Left lung (tissue), 10 donors: ENCODE data around the gene NR2E3. TPM values are rescaled to one million over a fixed set of nuclear protein-coding genes. Genes with fewer than 3 reads are reported as not detected.

Source experiments
- ATAC-seq: fragments of 200-7000 bp; cut with Tn5 transposase; one replicate; pipeline ENCODE4 v1.9.1; 2020; ENCODE audit warnings: moderate library complexity
- DNase-seq, 4 donors: peaks; one replicate each; pipeline ENCODE4 v3.0.0-alpha.2; 2013 to 2020
- H3K27ac ChIP-seq, 2 donors: fragments of 200-600 bp; sonication (generic) in 1 of 2; one replicate each; pipeline versions ENCODE4 v1.5.0 to v1.8.0; 2020 to 2021
- H3K27me3 ChIP-seq, 2 donors: fragments of 200-600 bp; sonication (generic) in 1 of 2; one replicate each; pipeline versions ENCODE4 v1.5.0 to v1.8.0; 2020 to 2021
- H3K36me3 ChIP-seq, 2 donors: fragments of 200-600 bp; sonication (generic) in 1 of 2; one replicate each; pipeline versions ENCODE4 v1.5.0 to v1.8.0; 2020 to 2021
- H3K4me1 ChIP-seq, 2 donors: fragments of 200-600 bp; one replicate each; pipeline ENCODE4 v1.8.0; 2021
- H3K4me3 ChIP-seq, 2 donors: fragments of 200-600 bp; sonication (generic) in 1 of 2; one replicate each; pipeline versions ENCODE4 v1.5.0 to v1.8.0; 2020 to 2021; ENCODE audit warnings: mild to moderate bottlenecking in 1 of 2
- H3K9me3 ChIP-seq, 2 donors: fragments of 200-600 bp; sonication (generic) in 1 of 2; one replicate each; pipeline versions ENCODE4 v1.5.0 to v1.8.0; 2020 to 2021
- intact Hi-C, 2 donors: fragments of 100-400 bp; cut with DNase I; formaldehyde crosslinking; loops; one replicate each; pipeline versions ENCODE4 v1.11.2 to v1.14.2; 2022
- polyA plus RNA-seq, 6 donors: library from polyadenylated mRNA; unstranded; fragments of 120-200 nt; gene quantifications; one replicate each; pipeline ENCODE4 v1.2.1, GENCODE V29; 2013; ENCODE audit not compliant: insufficient read length in 6 of 6
- total RNA-seq, 2 donors: library from RNA; stranded (reverse); fragmentation: NEBNext Ultra II Directional; extraction: Animal tissue kit (Norgen Biotek cat#: 25700); gene quantifications; one replicate each; pipeline ENCODE4 v1.2.1, GENCODE V29; 2021
- TF ChIP-seq, protein P1 (sequence below), 2 donors: fragments of 200-600 bp; sonication (generic) in 1 of 2; IDR thresholded peaks; one replicate each; pipeline versions ENCODE4 v1.5.0 to v1.8.0; 2021; ENCODE audit warnings: antibody characterized with exemption in 2 of 2
- donor health status: DM: no; HTN: yes; CAD: no.
- donor health status: DM: no; HTN: no; CAD: no.

The NR2E3 gene
- total and polyA plus RNA-seq, 8 donors: 0.41 to 1.1 (median 0.70) TPM

DNA sequence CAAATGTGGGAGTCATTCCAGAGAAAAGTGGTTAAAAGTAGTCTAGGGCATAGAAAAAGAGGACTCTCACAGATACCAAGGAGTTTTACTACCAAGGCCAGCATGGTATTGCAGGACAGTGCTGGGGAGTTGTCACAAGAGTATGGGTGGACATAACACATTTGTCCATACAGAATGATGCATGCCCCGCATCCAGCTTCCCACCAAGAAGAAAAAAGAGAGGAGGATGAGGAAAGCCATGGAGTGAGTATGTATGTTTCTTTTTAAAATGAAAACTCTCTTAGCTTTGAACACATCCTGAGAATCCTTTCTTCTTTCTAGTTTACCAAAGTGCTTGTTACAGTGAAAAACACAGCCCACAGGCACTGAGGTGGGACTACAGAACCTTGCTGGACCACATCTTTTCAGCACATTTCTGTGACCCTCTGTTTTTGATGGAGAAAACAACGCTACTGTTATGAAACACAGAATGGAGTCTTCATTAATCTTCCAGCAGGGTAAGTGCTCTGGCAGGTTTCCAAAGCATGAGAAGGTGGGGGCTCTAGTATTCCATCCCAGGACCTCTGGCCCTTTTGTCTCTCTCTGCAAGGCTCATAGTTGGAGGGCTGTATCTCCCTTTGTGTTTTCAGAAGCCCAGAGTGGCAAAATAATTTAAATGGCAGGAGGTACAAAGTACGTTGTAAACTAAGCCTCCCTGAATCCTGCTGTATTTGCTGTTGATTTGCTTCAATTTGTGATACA, 12.7 kb downstream of the NR2E3 start:
- Histone ChIP-seq H3K9me3 (peaks cover 0 to 56% of the 10 kb centered on the region in 2 donors), H3K36me3 (peaks cover 0 to 51% of the 10 kb centered on the region in 2 donors), H3K27ac (no peak overlapping the region), H3K4me3 (no peak overlapping the region), H3K27me3 (no peaks in the 10 kb centered on the region), H3K4me1 (no peaks in the 10 kb centered on the region)
- no peak for DNase-seq
- ATAC-seq: no peak
- TF ChIP-seq, protein P1, sequence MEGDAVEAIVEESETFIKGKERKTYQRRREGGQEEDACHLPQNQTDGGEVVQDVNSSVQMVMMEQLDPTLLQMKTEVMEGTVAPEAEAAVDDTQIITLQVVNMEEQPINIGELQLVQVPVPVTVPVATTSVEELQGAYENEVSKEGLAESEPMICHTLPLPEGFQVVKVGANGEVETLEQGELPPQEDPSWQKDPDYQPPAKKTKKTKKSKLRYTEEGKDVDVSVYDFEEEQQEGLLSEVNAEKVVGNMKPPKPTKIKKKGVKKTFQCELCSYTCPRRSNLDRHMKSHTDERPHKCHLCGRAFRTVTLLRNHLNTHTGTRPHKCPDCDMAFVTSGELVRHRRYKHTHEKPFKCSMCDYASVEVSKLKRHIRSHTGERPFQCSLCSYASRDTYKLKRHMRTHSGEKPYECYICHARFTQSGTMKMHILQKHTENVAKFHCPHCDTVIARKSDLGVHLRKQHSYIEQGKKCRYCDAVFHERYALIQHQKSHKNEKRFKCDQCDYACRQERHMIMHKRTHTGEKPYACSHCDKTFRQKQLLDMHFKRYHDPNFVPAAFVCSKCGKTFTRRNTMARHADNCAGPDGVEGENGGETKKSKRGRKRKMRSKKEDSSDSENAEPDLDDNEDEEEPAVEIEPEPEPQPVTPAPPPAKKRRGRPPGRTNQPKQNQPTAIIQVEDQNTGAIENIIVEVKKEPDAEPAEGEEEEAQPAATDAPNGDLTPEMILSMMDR (IDR thresholded peaks at IDR 0.05): no peak
- intact Hi-C loops: no loop called here

DNA sequence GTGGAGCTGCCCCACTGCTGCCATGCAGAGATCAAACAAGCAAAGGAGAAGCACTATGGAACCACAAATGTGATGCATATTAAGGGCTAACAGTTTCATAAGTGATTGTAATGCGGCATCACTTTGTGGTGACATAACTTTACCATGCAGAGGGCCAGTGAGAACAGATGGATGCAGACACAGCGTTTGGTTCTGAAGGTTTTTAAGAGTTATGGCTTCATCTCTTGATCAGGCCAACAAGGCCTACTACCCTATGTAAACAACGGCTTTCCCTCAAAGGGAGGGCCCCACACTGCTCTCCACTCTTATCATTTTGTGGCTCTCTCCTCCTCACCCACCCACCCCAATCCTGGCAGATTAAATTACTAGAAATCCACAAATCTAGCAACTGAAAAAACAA, 13.4 kb downstream of the NR2E3 start:
- no peaks in the 10 kb centered on the region for H3K4me1 ChIP-seq
- no peak overlapping the region for H3K4me3 ChIP-seq
- no peak overlapping the region for H3K27ac ChIP-seq
- no peak for DNase-seq
- ATAC-seq: no peak
- H3K36me3 ChIP-seq: peaks cover 0 to 59% of the 10 kb centered on the region in 2 donors
- H3K27me3 ChIP-seq: no peaks in the 10 kb centered on the region
- TF ChIP-seq, protein P1 (IDR thresholded peaks at IDR 0.05): no peak
- H3K9me3 ChIP-seq: peaks cover 0 to 55% of the 10 kb centered on the region in 2 donors
- intact Hi-C loops: no loop called here

DNA sequence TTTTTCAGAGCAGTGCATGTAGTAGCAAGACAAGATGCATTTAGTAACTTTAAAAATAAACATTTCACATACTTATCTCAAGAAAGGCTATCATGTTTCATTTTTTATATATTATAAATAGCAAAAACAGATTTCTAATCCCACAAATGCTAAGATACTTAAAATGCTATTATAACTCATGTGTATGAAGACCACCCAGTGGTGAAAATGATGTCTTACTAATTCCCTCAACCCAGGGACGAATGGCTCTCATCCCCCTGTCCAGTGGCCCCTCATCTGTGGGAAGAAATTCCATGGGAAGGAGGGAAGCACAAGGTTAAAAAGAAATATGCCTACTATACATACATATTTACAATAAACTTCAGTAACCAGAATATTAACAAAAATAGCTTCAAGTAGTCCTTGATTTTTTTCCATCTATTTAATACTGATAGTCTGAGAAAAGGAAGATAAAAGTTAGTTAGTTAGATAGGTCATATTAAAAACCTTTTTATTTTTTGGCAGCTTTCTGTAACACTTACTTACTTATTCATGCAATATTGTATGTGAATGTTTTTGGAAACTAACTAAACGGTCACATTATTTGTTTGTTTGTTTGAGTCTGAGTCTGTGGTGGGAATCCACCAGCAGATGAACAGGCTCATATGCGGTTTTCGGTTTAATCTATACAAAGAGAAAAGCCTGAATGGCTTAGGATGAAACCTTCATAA, 14.8 kb downstream of the NR2E3 start:
- peaks cover 0 to 72% of the 10 kb centered on the region in 2 donors for H3K36me3 ChIP-seq
- ATAC-seq (no peak), DNase-seq (peak in 2 of 4 donors; percentile 53 to 69)
- no peaks in the 10 kb centered on the region for H3K4me1 ChIP-seq
- H3K4me3 ChIP-seq: no peak overlapping the region
- intact Hi-C loops: no loop called here
- TF ChIP-seq, protein P1 (IDR thresholded peaks at IDR 0.05): no peak
- no peaks in the 10 kb centered on the region for H3K27me3 ChIP-seq
- peaks cover 0 to 41% of the 10 kb centered on the region in 2 donors for H3K9me3 ChIP-seq
- no peak overlapping the region for H3K27ac ChIP-seq

DNA sequence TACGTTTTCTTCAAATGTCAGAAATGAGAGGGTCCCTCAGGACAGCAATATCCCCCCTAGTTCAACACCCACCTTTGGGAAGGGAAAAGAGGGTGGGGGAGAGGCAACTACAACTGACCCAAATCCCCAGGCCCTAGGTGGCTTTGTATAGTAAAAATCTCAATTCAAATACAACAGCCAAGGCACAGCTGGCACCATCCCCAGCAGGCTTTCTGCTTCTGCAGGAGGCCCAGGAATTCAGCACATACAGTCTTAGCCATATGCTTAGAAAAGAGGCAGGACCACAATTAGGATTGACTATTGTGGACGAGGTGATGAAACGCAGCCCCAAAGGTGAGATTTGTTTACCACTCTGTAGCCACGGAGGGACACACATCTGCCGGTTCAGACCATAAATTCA, 15.8 kb downstream of the NR2E3 start:
- no peak overlapping the region for H3K4me3 ChIP-seq
- no peaks in the 10 kb centered on the region for H3K27me3 ChIP-seq
- H3K27ac ChIP-seq: no peak overlapping the region
- TF ChIP-seq, protein P1 (IDR thresholded peaks at IDR 0.05): no peak
- DNase-seq: no peak
- peaks cover 0 to 31% of the 10 kb centered on the region in 2 donors for H3K9me3 ChIP-seq
- no peaks in the 10 kb centered on the region for H3K4me1 ChIP-seq
- intact Hi-C loops: no loop called here
- no peak for ATAC-seq
- H3K36me3 ChIP-seq: peaks cover 0 to 76% of the 10 kb centered on the region in 2 donors

DNA sequence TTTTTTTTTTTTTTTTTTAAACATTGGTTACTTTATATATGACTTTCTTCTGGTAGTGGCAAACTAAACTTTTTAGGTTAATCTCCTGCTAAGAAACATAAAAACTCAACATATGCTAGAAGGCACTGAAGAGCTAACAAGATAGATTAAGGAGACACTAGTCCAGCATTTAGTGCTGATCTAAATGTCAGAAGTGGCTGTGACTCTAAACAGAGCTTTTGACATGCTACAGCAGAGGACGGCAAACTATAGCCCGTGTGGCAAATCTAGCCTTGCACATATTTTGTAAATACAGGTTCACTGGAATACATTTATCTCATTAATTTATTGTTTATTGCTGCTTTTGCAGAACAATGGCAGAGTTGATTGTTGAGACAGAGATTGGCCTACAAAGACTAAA, 20.6 kb downstream of the NR2E3 start:
- DNase-seq: no peak
- TF ChIP-seq, protein P1 (IDR thresholded peaks at IDR 0.05): no peak
- Histone ChIP-seq H3K4me1 (no peaks in the 10 kb centered on the region), H3K36me3 (peaks cover 0 to 46% of the 10 kb centered on the region in 2 donors), H3K27ac (no peak overlapping the region), H3K27me3 (no peaks in the 10 kb centered on the region), H3K9me3 (no peaks in the 10 kb centered on the region), H3K4me3 (no peak overlapping the region)
- intact Hi-C loops: no loop called here
- no peak for ATAC-seq
